CD4-positive, alpha-beta T cell treated with Interleukin-4 for 1 hour (primary cell): Measurements from ENCODE around the gene VIP.

Experiments used
- DNase-seq, 2 donors: peaks; one replicate each; pipeline ENCODE4 v3.0.0-alpha.2; 2020 to 2022

The VIP gene

DNA sequence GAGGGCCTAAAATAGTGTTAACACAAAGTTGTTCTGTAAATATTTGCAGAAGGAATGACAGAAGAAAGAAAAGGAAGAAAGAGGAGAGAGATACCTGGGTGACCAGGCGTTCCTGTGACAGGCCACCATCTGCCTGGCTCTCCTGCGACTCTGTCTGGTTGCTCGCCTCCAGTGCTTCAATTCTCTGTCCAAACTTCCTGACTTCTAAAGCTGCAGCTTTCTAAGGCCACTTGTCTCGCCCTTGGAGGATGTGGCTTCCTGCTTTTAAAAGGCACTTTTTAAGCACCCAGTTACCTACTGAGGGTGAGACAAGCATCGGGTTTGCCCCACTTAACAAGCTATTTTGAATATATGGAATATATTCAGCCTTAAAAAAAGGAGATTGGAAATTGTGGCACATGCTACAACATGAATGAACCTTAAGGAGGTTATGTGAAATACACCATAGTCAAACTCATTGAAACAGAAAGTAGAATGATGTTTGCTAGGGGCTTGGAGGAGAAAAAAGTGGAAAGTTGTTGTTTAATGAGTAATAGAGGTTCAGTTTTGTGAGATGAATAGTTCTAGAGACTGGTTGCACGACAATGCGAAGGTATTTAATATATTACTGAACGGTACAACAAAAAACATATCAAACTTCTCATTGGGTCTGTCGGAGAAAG lies 32.8 kb downstream of the VIP start:
- DNase-seq: no peak

DNA sequence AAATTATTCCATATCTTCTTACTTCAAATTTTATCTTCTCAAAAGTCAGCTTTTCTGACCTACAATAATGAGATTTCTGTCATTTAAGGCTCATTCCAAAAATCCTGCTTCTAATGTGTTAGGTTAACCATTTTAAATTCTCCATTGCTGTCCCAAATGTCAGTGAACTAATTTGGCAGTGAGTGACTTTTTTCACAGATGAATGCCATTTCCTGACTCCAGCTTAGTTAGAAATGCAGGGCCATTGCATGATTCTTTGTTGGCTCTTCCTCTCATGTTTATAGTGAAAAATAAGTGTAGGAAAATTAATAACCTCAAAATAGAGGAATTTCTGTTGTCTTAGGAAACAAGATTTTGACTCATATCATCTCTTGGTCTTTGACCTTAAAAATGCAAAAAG lies 44.1 kb downstream of the VIP start:
- no peak for DNase-seq

DNA sequence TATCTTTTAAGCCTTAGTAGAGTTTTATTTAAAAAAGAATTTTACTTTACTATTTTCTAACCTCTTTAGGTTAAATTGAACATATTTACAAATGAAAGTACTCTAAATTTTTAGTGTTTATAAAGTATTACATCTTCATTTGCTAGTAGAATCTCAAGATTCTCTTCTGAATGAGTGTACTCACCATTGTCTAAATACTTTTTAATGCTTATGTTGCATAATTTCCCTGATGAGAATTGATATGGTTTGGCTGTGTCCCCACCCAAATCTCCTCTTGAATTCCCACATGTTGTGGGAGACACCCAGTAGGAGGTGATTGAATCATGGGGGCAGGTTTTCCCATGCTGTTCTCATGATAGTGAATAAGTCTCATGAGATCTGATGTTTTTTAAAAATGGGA lies 53.6 kb downstream of the VIP start:
- DNase-seq: no peak
